GM08714 (cell line): ENCODE results near the gene CSTPP1.
"Not testable (repeated sequence)": the region's sequence is repeated elsewhere in the genome, so short reads cannot be mapped to it uniquely, and the experiment has no call there.

Experiments
- H3K4me3 ChIP-seq: fragments of 200-500 bp; sonication (Bioruptor generic); 2 replicates; pipeline ENCODE4 v1.5.1; 2014; ENCODE audit warnings: mild to moderate bottlenecking, low read length, inconsistent platforms
- ZNF274 ChIP-seq: IDR thresholded peaks from 2 replicates; pipeline ENCODE4 v1.6.1; 2012; ENCODE audit warnings: mild to moderate bottlenecking, low read depth, low read length

CSTPP1 gene

GRCh38 chr11:47083913-47084312 lies 147.4 kb downstream of the CSTPP1 start:
- H3K4me3 ChIP-seq, result no peak overlapping the region
- no peak for TF ChIP-seq ZNF274

GRCh38 chr11:47087801-47088200 lies 151.2 kb downstream of the CSTPP1 start:
- H3K4me3 ChIP-seq, result no peak overlapping the region
- no peak for TF ChIP-seq ZNF274

GRCh38 chr11:47093541-47093940 lies 157.0 kb downstream of the CSTPP1 start:
- H3K4me3 ChIP-seq, result no peak overlapping the region
- TF ChIP-seq ZNF274, result no peak

- not testable (repeated sequence) for H3K4me3 ChIP-seq
These were observed 160.3 kb downstream of the CSTPP1 start for GRCh38 chr11:47096871-47097270.

- not testable (repeated sequence) for H3K4me3 ChIP-seq
These were observed 161.7 kb downstream of the CSTPP1 start for GRCh38 chr11:47098223-47098622.

- H3K4me3 ChIP-seq, result no peak overlapping the region
- TF ChIP-seq ZNF274, result no peak
These were observed 162.8 kb downstream of the CSTPP1 start for GRCh38 chr11:47099214-47099917.

- TF ChIP-seq ZNF274, result no peak
- H3K4me3 ChIP-seq, result no peak overlapping the region
These were observed 163.4 kb downstream of the CSTPP1 start for GRCh38 chr11:47099918-47100315.

GRCh38 chr11:47101406-47101805 lies 164.8 kb downstream of the CSTPP1 start:
- no peak for TF ChIP-seq ZNF274
- no peak overlapping the region for H3K4me3 ChIP-seq

GRCh38 chr11:47104261-47104950 lies 167.8 kb downstream of the CSTPP1 start:
- no peak for TF ChIP-seq ZNF274
- H3K4me3 ChIP-seq, result no peak overlapping the region

- TF ChIP-seq ZNF274, result no peak
- H3K4me3 ChIP-seq, result no peak overlapping the region
These were observed 169.0 kb downstream of the CSTPP1 start for GRCh38 chr11:47105541-47105940.

GRCh38 chr11:47105974-47106373 lies 169.4 kb downstream of the CSTPP1 start:
- no peak for TF ChIP-seq ZNF274
- no peak overlapping the region for H3K4me3 ChIP-seq

GRCh38 chr11:47106798-47107411 lies 170.3 kb downstream of the CSTPP1 start:
- H3K4me3 ChIP-seq, result no peak overlapping the region
- no peak for TF ChIP-seq ZNF274

- no peak for TF ChIP-seq ZNF274
- H3K4me3 ChIP-seq, result no peak overlapping the region
These were observed 171.2 kb downstream of the CSTPP1 start for GRCh38 chr11:47107744-47108143.

- no peak for TF ChIP-seq ZNF274
- no peak overlapping the region for H3K4me3 ChIP-seq
These were observed 171.7 kb downstream of the CSTPP1 start for GRCh38 chr11:47108214-47108613.

GRCh38 chr11:47109051-47109726 lies 172.6 kb downstream of the CSTPP1 start:
- H3K4me3 ChIP-seq, result no peak overlapping the region
- TF ChIP-seq ZNF274, result no peak
